IPS-15b (cell line): ENCODE results near the gene INTS6.

ENCODE experiments used
- H3K27me3 ChIP-seq: one replicate; pipeline ENCODE4 v1.6.1; 2013; ENCODE audit warnings: low read length; ENCODE audit not compliant: control insufficient read depth, insufficient read depth
- H3K36me3 ChIP-seq: one replicate; pipeline ENCODE4 v1.6.1; 2013; ENCODE audit warnings: low read length; ENCODE audit not compliant: control insufficient read depth, insufficient read depth
- H3K4me1 ChIP-seq: one replicate; pipeline ENCODE4 v1.6.1; 2013; ENCODE audit warnings: mild to moderate bottlenecking, low read length; ENCODE audit not compliant: control insufficient read depth, insufficient read depth
- H3K4me3 ChIP-seq: one replicate; pipeline ENCODE4 v1.5.1; 2013; ENCODE audit warnings: low read depth, low read length
- H3K9ac ChIP-seq: one replicate; pipeline ENCODE4 v1.6.1; 2013; ENCODE audit warnings: low read depth, mild to moderate bottlenecking, low read length
- H3K9me3 ChIP-seq: one replicate; pipeline ENCODE4 v1.6.1; 2013; ENCODE audit warnings: mild to moderate bottlenecking, low read length; ENCODE audit not compliant: control insufficient read depth, insufficient read depth

The INTS6 gene

DNA sequence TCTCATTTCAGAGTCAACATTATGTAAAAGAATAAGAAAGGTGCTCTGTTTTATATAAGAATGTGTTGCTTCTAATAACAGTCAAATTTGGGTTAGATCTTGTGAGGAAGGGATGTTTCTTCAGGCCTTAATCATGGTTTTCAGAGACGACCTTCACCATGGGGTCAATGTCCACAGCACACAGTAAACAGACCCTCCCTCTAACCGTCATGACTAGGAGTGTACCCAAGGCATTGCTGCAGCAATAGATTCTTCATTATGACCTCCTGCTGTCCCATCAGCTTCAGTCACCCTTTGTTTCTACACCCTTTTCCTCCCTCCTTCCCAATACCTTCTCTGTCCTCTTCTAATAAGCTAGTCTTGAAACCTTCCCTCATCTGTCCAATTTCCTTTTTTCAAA lies 97.6 kb downstream of the INTS6 start:
- Histone ChIP-seq H3K4me3 (no peak overlapping the region), H3K9ac (no peak overlapping the region), H3K4me1 (peaks cover 5% of the 10 kb centered on the region), H3K9me3 (no peaks in the 10 kb centered on the region), H3K27me3 (no peaks in the 10 kb centered on the region), H3K36me3 (no peaks in the 10 kb centered on the region)

DNA sequence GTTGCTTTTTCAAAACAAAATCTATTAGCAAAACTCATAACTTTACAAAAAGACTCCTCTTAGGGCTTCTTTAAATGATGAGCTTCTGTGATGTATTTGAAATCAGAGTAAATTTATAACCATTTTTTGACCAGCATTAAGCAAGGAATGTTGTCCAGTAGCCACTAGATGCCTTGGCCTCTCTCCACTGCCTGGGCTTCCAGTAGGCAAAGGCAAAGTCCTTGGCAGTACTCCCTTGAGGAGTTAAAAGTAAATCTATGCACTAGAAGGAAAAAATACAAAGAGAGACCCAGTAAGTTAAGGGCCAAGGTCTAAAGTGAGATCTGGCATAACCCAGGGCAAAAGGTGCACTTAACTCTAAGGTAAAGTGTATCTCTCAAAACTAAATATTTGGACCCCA lies 103.8 kb downstream of the INTS6 start:
- H3K27me3 ChIP-seq = no peaks in the 10 kb centered on the region
- H3K36me3 ChIP-seq = no peaks in the 10 kb centered on the region
- no peaks in the 10 kb centered on the region for H3K4me1 ChIP-seq
- H3K9me3 ChIP-seq = no peaks in the 10 kb centered on the region
- H3K9ac ChIP-seq = no peak overlapping the region
- H3K4me3 ChIP-seq = no peak overlapping the region

DNA sequence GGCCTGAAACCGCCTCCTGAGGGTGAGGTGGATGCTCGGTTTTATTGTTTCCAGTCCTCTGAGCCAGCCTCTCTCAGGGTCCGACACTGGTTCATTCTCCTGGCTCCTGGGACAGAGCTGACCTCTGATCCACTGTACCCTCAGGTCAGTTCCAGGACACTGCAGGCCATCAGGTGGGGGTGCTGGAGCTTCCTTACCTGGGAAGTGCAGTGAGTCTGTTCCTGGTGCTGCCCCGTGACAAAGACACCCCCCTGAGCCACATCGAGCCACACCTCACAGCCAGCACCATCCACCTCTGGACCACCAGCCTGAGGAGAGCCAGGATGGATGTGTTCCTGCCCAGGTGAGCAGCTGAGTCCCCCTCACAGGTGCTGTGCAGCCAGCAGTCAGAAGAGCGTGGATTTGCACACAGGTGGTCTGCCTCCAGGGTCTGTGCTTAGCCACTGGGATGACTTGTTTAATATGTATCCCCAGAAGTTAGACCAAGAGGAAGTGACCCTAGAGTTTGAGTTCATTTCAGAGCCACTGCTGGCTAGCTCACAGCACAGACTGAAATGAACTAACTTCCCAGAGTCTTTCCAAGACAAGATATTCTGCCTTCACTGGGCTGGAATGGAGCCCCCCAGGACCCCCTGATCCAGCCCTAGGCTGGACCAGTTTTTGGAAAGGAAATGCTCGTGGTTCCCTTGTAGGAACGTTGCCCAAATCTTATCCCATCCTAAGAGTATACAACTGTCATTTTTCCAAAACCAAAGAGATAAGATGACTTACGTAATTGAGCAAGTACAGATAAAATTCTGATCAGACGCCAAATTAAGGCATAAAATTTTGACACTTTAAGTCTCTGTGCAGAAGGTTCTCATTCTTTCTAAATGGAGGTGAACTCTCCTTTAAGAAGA lies 104.5 kb downstream of the INTS6 start:
- H3K9me3 ChIP-seq = no peaks in the 10 kb centered on the region
- no peaks in the 10 kb centered on the region for H3K36me3 ChIP-seq
- no peaks in the 10 kb centered on the region for H3K4me1 ChIP-seq
- no peak overlapping the region for H3K4me3 ChIP-seq
- H3K9ac ChIP-seq = no peak overlapping the region
- H3K27me3 ChIP-seq = no peaks in the 10 kb centered on the region

DNA sequence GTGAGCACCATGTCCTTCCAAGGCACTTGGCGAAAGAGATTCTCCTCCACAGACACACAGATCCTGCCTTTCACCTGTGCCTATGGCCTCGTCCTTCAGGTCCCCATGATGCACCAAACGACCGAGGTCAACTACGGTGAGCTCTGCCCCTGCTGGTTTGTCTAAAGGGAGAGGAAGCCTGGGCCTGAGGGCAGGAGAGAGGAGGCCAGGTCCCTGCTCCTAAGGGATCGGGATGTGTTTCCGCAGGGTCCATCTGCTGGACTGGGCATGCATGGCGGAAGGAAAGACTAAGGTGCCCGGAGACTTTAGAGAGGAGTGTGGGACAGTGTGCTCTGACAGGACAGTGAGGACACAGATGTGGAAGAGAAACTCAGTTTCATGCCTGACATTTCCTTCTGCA lies 105.7 kb downstream of the INTS6 start:
- H3K36me3 ChIP-seq = no peaks in the 10 kb centered on the region
- H3K9me3 ChIP-seq = no peaks in the 10 kb centered on the region

DNA sequence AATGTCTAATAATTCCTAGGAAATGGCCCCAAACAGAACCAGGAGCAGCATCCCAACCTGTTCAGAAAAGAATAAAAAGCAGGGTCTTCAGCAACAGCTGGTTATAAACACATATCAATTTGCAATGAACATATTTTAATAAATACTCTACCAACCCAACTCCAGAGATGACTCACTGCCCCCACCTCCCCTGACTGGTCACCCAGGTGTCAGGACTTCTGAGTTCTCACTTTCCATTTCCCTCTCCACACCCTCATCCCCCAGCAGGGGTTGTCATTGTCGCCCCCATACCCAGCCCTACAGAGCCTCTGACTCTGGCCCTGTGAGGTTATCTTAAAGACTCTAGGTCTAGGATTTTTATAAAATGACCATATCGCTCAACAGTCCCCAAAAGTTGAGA lies 106.4 kb downstream of the INTS6 start:
- Histone ChIP-seq H3K4me1 (no peaks in the 10 kb centered on the region), H3K4me3 (no peak overlapping the region), H3K27me3 (no peaks in the 10 kb centered on the region), H3K9me3 (no peaks in the 10 kb centered on the region), H3K9ac (no peak overlapping the region), H3K36me3 (no peaks in the 10 kb centered on the region)

More for the DNA sequence above, 105.7 kb downstream of the INTS6 start:
- H3K4me1 ChIP-seq = no peaks in the 10 kb centered on the region
- no peak overlapping the region for H3K9ac ChIP-seq
- H3K4me3 ChIP-seq = no peak overlapping the region
- no peaks in the 10 kb centered on the region for H3K27me3 ChIP-seq

DNA sequence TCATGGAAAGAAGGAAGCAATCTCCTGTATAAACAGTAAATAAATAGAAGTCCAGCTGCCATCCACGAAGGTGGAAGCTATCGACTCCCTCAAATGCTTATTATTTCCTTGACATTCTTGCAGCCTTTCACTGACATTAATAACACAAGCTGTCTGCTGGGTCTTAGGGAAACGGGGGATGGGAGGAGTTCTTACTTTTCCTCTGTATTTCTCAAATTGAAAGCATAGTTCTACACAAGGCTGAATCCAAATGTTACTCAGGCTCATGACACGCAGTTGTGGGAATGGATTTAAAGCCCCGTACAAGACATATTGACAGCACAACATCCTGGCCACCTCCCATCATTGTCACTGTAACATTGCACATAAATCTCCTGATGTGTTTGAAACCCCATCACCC lies 109.4 kb downstream of the INTS6 start:
- H3K9ac ChIP-seq = no peak overlapping the region
- no peaks in the 10 kb centered on the region for H3K9me3 ChIP-seq
- H3K4me3 ChIP-seq = no peak overlapping the region
- no peaks in the 10 kb centered on the region for H3K27me3 ChIP-seq
- no peaks in the 10 kb centered on the region for H3K36me3 ChIP-seq
- H3K4me1 ChIP-seq = no peaks in the 10 kb centered on the region

DNA sequence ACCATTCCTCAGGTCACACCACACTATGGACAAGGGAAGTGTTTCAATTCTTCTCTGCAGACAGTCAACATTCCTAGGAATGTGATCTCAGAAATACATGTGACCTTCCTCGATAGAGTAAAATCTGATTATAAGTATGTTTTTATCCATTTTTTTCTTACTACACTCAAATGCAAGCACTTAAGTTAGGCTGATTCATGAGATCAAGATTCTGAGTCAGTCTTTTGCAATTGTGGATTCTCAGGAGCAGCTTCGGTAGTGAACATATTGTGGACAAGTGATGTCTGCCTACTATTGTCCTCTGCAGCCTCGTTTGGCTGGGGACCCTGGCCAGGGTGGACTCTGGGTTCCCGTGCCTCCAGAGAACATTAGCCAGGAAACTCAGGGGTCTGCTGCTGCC lies 110.1 kb downstream of the INTS6 start:
- Histone ChIP-seq H3K36me3 (no peaks in the 10 kb centered on the region), H3K9ac (no peak overlapping the region), H3K4me3 (no peak overlapping the region), H3K4me1 (no peaks in the 10 kb centered on the region), H3K9me3 (no peaks in the 10 kb centered on the region), H3K27me3 (no peaks in the 10 kb centered on the region)

DNA sequence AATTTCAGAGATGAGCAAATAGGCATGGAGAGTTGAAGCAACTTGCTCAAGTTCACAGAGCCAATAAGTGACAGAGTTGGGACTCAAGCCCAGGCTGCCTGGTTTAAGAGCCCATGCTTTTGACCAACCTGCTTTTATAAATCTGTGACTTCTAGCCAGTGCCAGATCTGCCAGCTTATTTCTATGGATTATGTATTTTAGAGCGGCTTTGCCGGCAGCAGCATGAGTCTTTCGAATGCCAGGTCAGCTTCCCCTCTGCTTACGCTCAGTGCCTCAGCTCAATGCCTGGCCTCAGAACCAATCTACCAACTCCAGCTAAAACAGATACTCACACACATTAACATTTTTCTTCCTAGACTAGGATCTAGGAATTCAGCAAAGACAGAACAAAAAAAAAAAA lies 111.0 kb downstream of the INTS6 start:
- no peaks in the 10 kb centered on the region for H3K4me1 ChIP-seq

DNA sequence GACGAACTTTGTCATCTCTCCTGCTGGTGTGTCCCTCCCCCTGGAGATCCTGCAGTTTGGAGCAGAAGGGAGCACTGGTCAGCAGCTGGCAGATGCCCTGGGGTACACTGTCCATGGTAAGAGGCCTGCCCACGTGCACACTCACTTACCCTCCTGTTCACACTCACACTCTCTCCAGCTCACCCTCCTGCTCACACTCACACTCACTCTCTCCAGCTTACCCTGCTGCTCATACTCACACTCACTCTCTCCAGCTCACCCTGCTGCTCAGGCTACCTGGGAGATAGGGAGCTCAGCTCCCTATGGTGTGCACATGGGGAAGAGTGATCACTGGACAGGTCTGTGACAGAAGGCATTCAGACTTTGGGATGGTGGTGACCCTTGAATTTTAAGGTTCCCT lies 111.6 kb downstream of the INTS6 start:
- H3K9ac ChIP-seq = no peak overlapping the region
- no peaks in the 10 kb centered on the region for H3K27me3 ChIP-seq
- H3K4me1 ChIP-seq = no peaks in the 10 kb centered on the region
- no peak overlapping the region for H3K4me3 ChIP-seq
- no peaks in the 10 kb centered on the region for H3K9me3 ChIP-seq
- H3K36me3 ChIP-seq = no peaks in the 10 kb centered on the region

More for the DNA sequence above, 111.0 kb downstream of the INTS6 start:
- Histone ChIP-seq H3K27me3 (no peaks in the 10 kb centered on the region), H3K9ac (no peak overlapping the region), H3K36me3 (no peaks in the 10 kb centered on the region), H3K9me3 (no peaks in the 10 kb centered on the region), H3K4me3 (no peak overlapping the region)

DNA sequence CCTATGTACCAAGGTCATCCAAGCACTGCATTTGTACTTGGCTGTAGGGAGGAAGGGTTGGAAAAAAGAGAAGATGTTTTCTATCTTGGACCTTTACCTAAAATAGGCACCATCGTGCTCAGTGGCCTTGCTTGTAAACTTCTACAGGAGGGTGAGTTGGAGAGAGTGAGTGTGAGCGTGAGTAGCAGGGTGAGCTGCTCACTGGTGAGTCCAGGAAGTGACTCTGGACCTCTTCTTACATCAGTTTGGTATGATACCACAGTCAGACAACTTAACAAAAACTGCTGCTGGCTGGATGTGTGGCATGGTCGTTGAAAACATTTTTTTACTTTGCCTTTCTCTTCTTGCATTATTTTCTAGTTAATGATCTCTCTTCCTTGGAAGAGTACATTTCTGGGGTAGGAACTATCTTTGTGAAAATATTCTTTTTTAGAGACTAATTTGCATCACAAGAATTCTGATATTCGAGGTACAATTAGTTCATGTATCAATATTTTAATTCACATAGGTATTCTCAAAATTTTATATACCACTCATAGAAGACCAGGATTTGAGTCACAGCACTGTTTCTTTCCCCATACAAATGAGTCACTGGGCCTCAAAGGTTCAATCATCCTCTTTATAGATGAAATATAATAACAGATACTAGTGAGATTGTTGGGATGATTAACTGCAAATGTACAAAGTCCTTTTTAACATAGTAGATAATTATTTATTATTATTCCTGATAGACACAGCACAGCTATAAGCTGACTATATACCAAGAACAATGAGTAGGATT lies 112.7 kb downstream of the INTS6 start:
- no peak overlapping the region for H3K9ac ChIP-seq

DNA sequence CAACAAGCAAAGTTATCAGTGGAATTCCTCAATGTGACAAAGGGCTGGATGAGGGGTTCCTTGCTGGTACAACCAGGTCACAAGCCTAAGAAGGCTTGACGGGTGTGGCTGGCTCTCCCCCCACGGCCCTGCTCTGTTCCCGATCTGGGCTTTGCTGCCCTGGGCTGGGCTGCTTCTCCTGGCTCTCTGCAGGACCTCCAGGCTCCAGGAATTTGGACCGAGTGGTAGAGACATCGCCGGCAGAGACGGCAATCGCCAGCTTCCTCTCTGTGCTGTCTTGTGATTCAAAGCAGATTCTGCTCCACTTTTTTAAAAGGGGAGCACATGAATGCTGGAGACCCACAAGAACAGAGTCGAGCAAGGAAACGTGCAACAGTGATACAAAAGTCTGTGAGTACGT lies 113.5 kb downstream of the INTS6 start, which contains the start of gene SERPINE3:
Gene SERPINE3, plus strand, starts transcription at position 338 of the 400 bp plus-strand sequence. CDS start 1,401 bp downstream, outside the sequence.
- no peaks in the 10 kb centered on the region for H3K36me3 ChIP-seq
- H3K4me1 ChIP-seq = no peaks in the 10 kb centered on the region

More for the DNA sequence above, 112.7 kb downstream of the INTS6 start:
- no peaks in the 10 kb centered on the region for H3K4me1 ChIP-seq
- no peak overlapping the region for H3K4me3 ChIP-seq
- H3K36me3 ChIP-seq = no peaks in the 10 kb centered on the region
- H3K9me3 ChIP-seq = no peaks in the 10 kb centered on the region
- H3K27me3 ChIP-seq = no peaks in the 10 kb centered on the region

DNA sequence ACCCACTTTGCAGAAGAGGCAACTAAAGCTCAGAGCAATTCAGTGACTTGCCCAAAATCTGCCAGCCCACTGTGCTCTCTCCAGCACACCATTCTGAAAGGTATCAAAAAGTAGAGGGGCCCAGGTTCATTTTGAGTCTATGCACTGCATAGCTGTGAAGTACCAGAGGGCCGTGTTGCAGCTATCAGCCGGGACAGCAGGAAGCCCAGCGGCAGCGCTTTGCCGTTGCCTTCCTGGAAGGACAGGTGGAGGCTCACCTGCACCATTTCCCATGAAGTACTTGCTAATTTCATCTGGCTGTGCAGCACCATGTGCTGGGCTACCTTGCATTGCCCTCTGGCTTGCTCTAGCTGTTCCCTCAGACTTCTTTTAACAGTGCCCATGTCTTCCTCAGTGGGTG lies 116.1 kb downstream of the INTS6 start:
- Histone ChIP-seq H3K4me1 (no peaks in the 10 kb centered on the region), H3K36me3 (no peaks in the 10 kb centered on the region), H3K9ac (no peak overlapping the region), H3K9me3 (no peaks in the 10 kb centered on the region), H3K27me3 (no peaks in the 10 kb centered on the region), H3K4me3 (no peak overlapping the region)

More for the DNA sequence above, 113.5 kb downstream of the INTS6 start, which contains the start of gene SERPINE3:
- Histone ChIP-seq H3K9ac (peak within 1 kb of the TSS; percentile 26), H3K27me3 (no peaks in the 10 kb centered on the region), H3K9me3 (no peaks in the 10 kb centered on the region), H3K4me3 (no peak within 1 kb of the TSS)
